Uterus (tissue), 4 donors: ENCODE results near the gene NHERF1. TPM values are rescaled to one million over a fixed set of nuclear protein-coding genes. Genes with fewer than 3 reads are reported as not detected.

ENCODE experiments used
- DNase-seq, 2 donors: peaks; one replicate each; pipeline ENCODE4 v3.0.0-alpha.2; 2019 to 2020
- H3K27ac ChIP-seq, 2 donors: fragments of 200-600 bp; sonication (generic); 1 replicate in 1 of 2; 2 replicates in 1 of 2; pipeline ENCODE4 v1.5.1; 2016 to 2018
- H3K27me3 ChIP-seq, 2 donors: fragments of 200-600 bp; sonication (generic); one replicate each; pipeline ENCODE4 v1.5.1; 2018 to 2019; ENCODE audit warnings: control low read depth in 1 of 2
- H3K36me3 ChIP-seq, 2 donors: fragments of 200-600 bp; sonication (generic); one replicate each; pipeline ENCODE4 v1.5.1; 2019; ENCODE audit warnings: control low read depth in 1 of 2
- H3K4me1 ChIP-seq, 2 donors: fragments of 200-600 bp; sonication (generic); one replicate each; pipeline ENCODE4 v1.5.1; 2018 to 2019; ENCODE audit warnings: control low read depth in 1 of 2
- H3K4me3 ChIP-seq, 2 donors: fragments of 200-600 bp; sonication (generic); 1 replicate in 1 of 2; 2 replicates in 1 of 2; pipeline ENCODE4 v1.5.1; 2018 to 2019; ENCODE audit warnings: mild to moderate bottlenecking in 1 of 2
- H3K9me3 ChIP-seq, 2 donors: fragments of 200-600 bp; sonication (generic); one replicate each; pipeline ENCODE4 v1.5.1; 2019; ENCODE audit warnings: control low read depth in 1 of 2
- POLR2A ChIP-seq, 2 donors: fragments of 450-650 bp; IDR thresholded peaks; one replicate each; pipeline ENCODE4 v1.6.1; 2016; ENCODE audit warnings: antibody characterized with exemption in 2 of 2, mild to moderate bottlenecking in 1 of 2, moderate library complexity in 1 of 2
- intact Hi-C: fragments of 100-400 bp; cut with DNase I; formaldehyde crosslinking; loops from one replicate; pipeline ENCODE4 v1.15.1; 2023; ENCODE audit warnings: low total_unique reads
- total RNA-seq, 4 donors: library from RNA; depleted of rRNA in 3 of 4; stranded (reverse); fragments of >200 nt in 3 of 4; gene quantifications; one replicate each; pipeline versions ENCODE4 v1.1.0 to v1.2.4, GENCODE V29; 2014 to 2023
- TF ChIP-seq, protein P1 (sequence below), 4 experiments: fragments of 200-600 bp in 2 of 4; fragments of 450-650 bp in 2 of 4; sonication (generic) in 2 of 4; IDR thresholded peaks; one replicate each; pipeline ENCODE4 v1.5.1; 2016 to 2019; ENCODE audit warnings: antibody characterized with exemption in 4 of 4, mild to moderate bottlenecking in 2 of 4, moderate library complexity in 1 of 4
- donor health status: DM: yes; HTN: yes; CAD: no.

NHERF1 gene
- total RNA-seq, 4 donors from 2014 or later = 3.3 to 16.9 (median 12.0) TPM

DNA sequence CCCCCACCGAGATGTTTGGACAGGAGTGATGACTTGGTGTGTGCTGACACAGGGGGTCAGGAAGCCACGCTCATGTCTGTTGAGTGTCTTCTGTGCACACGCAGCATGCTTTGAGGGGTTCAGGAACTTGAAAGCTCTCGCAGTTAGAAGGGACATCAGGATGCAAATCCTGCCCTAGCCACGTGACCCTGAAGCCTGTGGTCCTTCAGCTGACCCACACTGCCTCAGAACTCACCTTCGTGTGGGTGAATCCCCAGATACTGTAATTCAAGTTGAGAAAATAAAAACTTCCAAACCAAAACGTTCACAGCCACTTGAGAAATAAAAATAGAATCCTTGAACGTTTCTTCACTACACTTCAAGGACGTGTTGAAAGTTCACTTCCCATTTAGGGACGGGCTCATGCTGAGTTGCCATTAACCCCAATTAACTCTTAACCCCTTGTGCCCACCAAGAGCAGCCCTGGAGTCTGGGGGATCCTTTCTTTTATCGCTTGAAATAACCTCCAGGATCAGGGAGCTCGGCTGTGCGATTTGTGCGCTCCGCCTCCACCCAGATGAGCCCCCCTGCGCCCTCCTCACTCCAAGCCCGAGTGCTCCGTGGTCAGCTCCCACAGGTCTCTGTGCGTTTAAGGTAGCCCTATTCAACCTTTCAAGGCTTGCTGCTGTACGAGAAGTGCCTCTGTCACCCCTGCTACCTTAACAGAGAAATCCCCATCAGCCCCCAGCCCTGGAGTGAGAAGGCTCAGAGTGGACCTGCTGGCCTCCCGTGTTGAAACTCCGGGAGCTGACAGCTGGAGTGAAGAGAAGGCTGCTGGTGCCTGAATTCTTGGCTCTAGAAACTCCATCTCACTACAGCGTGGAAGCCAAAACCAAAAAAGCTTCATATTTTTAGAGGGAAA, 63.9 kb downstream of the NHERF1 start:
- no peaks in the 10 kb centered on the region for H3K4me1 ChIP-seq
- H3K9me3 ChIP-seq = no peaks in the 10 kb centered on the region
- no peak overlapping the region for H3K27ac ChIP-seq
- intact Hi-C loops = no loop called here
- DNase-seq = no peak
- H3K4me3 ChIP-seq = no peak overlapping the region
- TF ChIP-seq, protein P1, sequence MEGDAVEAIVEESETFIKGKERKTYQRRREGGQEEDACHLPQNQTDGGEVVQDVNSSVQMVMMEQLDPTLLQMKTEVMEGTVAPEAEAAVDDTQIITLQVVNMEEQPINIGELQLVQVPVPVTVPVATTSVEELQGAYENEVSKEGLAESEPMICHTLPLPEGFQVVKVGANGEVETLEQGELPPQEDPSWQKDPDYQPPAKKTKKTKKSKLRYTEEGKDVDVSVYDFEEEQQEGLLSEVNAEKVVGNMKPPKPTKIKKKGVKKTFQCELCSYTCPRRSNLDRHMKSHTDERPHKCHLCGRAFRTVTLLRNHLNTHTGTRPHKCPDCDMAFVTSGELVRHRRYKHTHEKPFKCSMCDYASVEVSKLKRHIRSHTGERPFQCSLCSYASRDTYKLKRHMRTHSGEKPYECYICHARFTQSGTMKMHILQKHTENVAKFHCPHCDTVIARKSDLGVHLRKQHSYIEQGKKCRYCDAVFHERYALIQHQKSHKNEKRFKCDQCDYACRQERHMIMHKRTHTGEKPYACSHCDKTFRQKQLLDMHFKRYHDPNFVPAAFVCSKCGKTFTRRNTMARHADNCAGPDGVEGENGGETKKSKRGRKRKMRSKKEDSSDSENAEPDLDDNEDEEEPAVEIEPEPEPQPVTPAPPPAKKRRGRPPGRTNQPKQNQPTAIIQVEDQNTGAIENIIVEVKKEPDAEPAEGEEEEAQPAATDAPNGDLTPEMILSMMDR (IDR thresholded peaks at IDR 0.05) = no peak
- no peak for TF ChIP-seq POLR2A (IDR thresholded peaks at IDR 0.05)
- no peaks in the 10 kb centered on the region for H3K36me3 ChIP-seq
- H3K27me3 ChIP-seq = no peaks in the 10 kb centered on the region

DNA sequence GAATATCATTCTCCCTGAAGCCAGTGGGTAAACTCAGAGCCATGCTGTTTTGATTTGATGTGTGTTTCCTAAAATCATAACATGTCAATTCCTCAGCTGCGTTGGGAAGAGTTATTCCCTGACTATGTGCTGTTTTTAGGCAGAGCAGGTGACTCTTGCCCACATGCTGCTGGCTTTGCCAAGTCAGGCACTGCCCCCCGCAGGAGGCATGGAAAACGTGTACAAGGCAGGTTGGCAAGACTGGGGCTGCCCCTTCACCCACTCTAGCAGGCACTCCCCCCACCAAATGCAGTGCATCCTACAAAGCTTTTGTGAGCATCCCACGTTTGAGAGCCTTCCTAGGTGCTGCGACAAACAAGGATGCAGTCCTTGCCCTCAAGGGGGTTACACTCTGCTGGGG, 66.0 kb downstream of the NHERF1 start:
- no peak for TF ChIP-seq POLR2A (IDR thresholded peaks at IDR 0.05)
- TF ChIP-seq, protein P1 (IDR thresholded peaks at IDR 0.05) = no peak
- no peak for DNase-seq
- intact Hi-C loops = no loop called here
- Histone ChIP-seq H3K9me3 (no peaks in the 10 kb centered on the region), H3K36me3 (no peaks in the 10 kb centered on the region), H3K27ac (no peak overlapping the region), H3K4me3 (no peak overlapping the region), H3K4me1 (no peaks in the 10 kb centered on the region), H3K27me3 (no peaks in the 10 kb centered on the region)

DNA sequence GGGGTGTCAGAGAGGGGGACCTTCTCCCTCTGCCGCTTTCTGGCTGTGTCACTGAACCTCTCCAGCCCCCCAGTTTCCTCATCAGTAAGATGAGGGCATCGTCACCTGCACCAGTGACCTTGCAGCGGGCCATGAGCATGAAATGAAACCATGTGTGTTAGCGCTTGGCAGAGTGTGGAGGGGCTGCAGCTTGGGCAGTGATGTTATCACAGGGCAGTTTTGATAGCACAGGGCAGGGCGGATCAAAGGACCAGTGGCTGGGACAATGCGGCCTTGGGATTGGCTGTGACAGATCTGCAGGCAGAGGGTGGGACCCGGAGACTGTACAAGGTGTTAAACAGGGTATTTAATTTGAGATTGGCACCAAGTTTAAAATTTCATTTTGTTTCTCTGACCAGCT, 66.6 kb downstream of the NHERF1 start:
- H3K4me3 ChIP-seq = no peak overlapping the region
- H3K36me3 ChIP-seq = no peaks in the 10 kb centered on the region
- H3K27ac ChIP-seq = no peak overlapping the region
- no peaks in the 10 kb centered on the region for H3K27me3 ChIP-seq
- H3K4me1 ChIP-seq = no peaks in the 10 kb centered on the region
- DNase-seq = no peak
- no peaks in the 10 kb centered on the region for H3K9me3 ChIP-seq
- intact Hi-C loops = no loop called here
- TF ChIP-seq POLR2A (IDR thresholded peaks at IDR 0.05) = no peak
- TF ChIP-seq, protein P1 (IDR thresholded peaks at IDR 0.05) = no peak

DNA sequence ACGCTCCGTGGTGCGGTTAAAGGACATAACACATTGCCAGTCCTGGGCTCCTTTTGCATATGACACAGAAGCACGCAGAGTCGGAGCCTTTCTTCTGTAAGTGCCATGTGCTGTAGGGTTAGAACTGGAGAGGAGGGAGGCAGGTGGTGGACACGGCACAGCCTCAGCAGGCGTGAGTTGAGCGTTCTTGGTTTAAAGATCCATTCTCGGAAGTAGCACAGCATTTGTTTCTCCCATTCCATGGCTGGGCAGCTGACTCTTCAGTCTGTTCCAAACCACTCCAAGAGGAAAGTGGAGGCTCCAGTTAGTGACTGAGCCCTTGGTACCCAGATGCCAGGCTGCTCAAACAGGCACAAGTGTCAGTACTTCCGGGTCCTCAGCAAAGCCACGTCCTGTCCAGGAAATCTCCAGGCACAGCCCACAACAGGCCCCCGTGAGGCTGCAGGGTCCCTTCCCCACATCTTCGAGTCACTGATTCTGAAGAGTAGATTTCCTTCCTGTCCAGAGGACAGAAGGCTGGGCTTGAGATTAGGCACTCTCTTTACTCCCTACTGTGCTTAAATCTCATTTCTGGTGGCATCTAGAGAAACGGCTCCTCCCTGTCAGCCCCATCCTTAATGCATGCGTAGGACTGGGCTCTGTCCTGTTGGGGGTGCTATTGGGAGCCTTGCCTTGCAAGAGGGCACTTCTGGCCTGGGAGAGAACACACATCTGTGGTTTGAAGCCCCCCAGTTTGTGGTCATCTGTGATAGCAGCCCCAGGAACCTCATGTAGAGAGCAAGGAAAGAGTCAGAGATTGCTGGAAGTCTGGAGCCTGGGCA, 67.3 kb downstream of the NHERF1 start:
- no peaks in the 10 kb centered on the region for H3K9me3 ChIP-seq
- no peak overlapping the region for H3K4me3 ChIP-seq
- H3K27ac ChIP-seq = no peak overlapping the region
- no peaks in the 10 kb centered on the region for H3K27me3 ChIP-seq
- no peak for DNase-seq
- TF ChIP-seq, protein P1 (IDR thresholded peaks at IDR 0.05) = no peak
- no peak for TF ChIP-seq POLR2A (IDR thresholded peaks at IDR 0.05)
- H3K4me1 ChIP-seq = no peaks in the 10 kb centered on the region
- H3K36me3 ChIP-seq = no peaks in the 10 kb centered on the region
- intact Hi-C loops = no loop called here
